ENCODE measurements around the gene SERINC1. TPM values are rescaled to one million over a fixed set of nuclear protein-coding genes. Genes with fewer than 3 reads are reported as not detected.

SERINC1 gene
- total and polyA plus RNA-seq, 9 of the 15 experiments (the other 6 are each of a cell fraction or from before 2014, with no cell fraction given) = 28.8 to 64.6 (median 39.7) TPM

DNA sequence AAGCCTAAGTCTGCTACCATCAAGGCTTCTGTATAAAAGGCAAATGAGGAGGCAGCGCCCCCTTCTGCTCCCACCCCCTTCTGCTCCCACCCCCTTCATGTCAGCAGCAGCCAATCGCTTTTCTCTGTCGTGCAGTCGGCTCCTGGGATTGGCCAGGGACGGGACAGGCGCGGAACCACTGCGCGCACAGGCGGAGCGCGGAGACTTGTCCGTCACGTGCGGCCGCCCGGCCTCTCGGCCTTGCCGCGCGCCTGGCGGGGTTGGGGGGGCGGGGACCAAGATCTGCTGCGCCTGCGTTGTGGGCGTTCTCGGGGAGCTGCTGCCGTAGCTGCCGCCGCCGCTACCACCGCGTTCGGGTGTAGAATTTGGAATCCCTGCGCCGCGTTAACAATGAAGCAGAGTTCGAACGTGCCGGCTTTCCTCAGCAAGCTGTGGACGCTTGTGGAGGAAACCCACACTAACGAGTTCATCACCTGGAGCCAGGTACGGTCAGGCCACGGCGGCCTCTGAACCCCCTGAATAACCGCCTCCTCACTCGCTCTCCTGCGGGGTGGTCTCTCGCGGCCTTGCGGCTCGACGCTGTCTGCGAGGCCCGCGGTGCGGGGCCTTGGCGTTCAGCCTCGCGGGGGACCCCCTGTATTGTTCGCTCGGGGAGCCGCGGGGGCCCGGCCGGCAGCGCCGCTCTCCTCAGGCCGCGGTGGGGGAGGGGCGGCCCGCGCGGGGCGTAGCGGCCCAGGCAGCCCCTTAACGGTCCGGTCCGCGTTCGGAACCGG is 72.1 kb downstream of the SERINC1 start, which contains the start of gene HSF2 (continued):
- TF ChIP-seq KDM5B (IDR thresholded peaks at IDR 0.05; ENCODE audit: insufficient replicate concordance, low read depth, low read length) = peak; percentile 80
- TF ChIP-seq BRD4 (IDR thresholded peaks at IDR 0.05) = 0 out of 2 replicates have a peak, but pooled peaks have one; percentile 47
- TF ChIP-seq, protein P1, sequence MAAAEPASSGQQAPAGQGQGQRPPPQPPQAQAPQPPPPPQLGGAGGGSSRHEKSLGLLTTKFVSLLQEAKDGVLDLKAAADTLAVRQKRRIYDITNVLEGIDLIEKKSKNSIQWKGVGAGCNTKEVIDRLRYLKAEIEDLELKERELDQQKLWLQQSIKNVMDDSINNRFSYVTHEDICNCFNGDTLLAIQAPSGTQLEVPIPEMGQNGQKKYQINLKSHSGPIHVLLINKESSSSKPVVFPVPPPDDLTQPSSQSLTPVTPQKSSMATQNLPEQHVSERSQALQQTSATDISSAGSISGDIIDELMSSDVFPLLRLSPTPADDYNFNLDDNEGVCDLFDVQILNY (CRISPR knock-in tag; IDR thresholded peaks at IDR 0.05) = no peak
- no peak for TF ChIP-seq COPS2 (conservative IDR thresholded peaks at IDR 0.05)
- TF ChIP-seq C11orf30 (IDR thresholded peaks at IDR 0.05; ENCODE audit: low read depth) = no peak
- no peak for TF ChIP-seq ZNF384 (IDR thresholded peaks at IDR 0.05; ENCODE audit: low read depth, low read length)
- TF ChIP-seq XRCC4 (IDR thresholded peaks at IDR 0.05; ENCODE audit: extremely low read depth, insufficient read depth, insufficient read length) = no peak
- TF ChIP-seq MBD2 (IDR thresholded peaks at IDR 0.05; ENCODE audit: borderline replicate concordance, low read depth) = peak; percentile 96
- no peak for TF ChIP-seq TRIM28 (IDR thresholded peaks at IDR 0.05)
- no peak for TF ChIP-seq ZEB2 (IDR thresholded peaks at IDR 0.05)
- TF ChIP-seq ZNF282 (CRISPR knock-in tag; IDR thresholded peaks at IDR 0.05) = no peak
- TF ChIP-seq, protein P2, sequence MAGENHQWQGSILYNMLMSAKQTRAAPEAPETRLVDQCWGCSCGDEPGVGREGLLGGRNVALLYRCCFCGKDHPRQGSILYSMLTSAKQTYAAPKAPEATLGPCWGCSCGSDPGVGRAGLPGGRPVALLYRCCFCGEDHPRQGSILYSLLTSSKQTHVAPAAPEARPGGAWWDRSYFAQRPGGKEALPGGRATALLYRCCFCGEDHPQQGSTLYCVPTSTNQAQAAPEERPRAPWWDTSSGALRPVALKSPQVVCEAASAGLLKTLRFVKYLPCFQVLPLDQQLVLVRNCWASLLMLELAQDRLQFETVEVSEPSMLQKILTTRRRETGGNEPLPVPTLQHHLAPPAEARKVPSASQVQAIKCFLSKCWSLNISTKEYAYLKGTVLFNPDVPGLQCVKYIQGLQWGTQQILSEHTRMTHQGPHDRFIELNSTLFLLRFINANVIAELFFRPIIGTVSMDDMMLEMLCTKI (IDR thresholded peaks at IDR 0.05; ENCODE audit: partially characterized antibody) = no peak
- TF ChIP-seq LARP7 (IDR thresholded peaks at IDR 0.05) = no peak
- TF ChIP-seq RFX5 (IDR thresholded peaks at IDR 0.05; ENCODE audit: low read depth, low read length) = no peak
- TF ChIP-seq ILK (tag; IDR thresholded peaks at IDR 0.05; ENCODE audit: borderline replicate concordance, low read depth) = no peak
- TF ChIP-seq ZZZ3 (IDR thresholded peaks at IDR 0.05) = no peak
- TF ChIP-seq HMG20B (CRISPR knock-in tag; IDR thresholded peaks at IDR 0.05) = no peak
- no peak for TF ChIP-seq RAD21 (CRISPR knock-in tag; conservative IDR thresholded peaks at IDR 0.05 in 1 of 2, IDR thresholded peaks at IDR 0.05 in 1 of 2)
- no peak for TF ChIP-seq KAT8 (IDR thresholded peaks at IDR 0.05; ENCODE audit: low read depth)
- TF ChIP-seq ZNF316 (IDR thresholded peaks at IDR 0.05) = no peak
- no peak for TF ChIP-seq MEF2A (IDR thresholded peaks at IDR 0.05; ENCODE audit: control insufficient read depth, low read depth, low read length)
- TF ChIP-seq ZNF24 (IDR thresholded peaks at IDR 0.05) = no peak
- TF ChIP-seq, protein P3, sequence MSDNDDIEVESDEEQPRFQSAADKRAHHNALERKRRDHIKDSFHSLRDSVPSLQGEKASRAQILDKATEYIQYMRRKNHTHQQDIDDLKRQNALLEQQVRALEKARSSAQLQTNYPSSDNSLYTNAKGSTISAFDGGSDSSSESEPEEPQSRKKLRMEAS (CRISPR knock-in tag; IDR thresholded peaks at IDR 0.05) = peak; percentile 72
- TF ChIP-seq, protein P4, sequence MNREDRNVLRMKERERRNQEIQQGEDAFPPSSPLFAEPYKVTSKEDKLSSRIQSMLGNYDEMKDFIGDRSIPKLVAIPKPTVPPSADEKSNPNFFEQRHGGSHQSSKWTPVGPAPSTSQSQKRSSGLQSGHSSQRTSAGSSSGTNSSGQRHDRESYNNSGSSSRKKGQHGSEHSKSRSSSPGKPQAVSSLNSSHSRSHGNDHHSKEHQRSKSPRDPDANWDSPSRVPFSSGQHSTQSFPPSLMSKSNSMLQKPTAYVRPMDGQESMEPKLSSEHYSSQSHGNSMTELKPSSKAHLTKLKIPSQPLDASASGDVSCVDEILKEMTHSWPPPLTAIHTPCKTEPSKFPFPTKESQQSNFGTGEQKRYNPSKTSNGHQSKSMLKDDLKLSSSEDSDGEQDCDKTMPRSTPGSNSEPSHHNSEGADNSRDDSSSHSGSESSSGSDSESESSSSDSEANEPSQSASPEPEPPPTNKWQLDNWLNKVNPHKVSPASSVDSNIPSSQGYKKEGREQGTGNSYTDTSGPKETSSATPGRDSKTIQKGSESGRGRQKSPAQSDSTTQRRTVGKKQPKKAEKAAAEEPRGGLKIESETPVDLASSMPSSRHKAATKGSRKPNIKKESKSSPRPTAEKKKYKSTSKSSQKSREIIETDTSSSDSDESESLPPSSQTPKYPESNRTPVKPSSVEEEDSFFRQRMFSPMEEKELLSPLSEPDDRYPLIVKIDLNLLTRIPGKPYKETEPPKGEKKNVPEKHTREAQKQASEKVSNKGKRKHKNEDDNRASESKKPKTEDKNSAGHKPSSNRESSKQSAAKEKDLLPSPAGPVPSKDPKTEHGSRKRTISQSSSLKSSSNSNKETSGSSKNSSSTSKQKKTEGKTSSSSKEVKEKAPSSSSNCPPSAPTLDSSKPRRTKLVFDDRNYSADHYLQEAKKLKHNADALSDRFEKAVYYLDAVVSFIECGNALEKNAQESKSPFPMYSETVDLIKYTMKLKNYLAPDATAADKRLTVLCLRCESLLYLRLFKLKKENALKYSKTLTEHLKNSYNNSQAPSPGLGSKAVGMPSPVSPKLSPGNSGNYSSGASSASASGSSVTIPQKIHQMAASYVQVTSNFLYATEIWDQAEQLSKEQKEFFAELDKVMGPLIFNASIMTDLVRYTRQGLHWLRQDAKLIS (CRISPR knock-in tag; IDR thresholded peaks at IDR 0.05) = no peak
- TF ChIP-seq ZNF830 (CRISPR knock-in tag; IDR thresholded peaks at IDR 0.05) = no peak
